GM21360 (cell line): Measurements from ENCODE around the gene AXIN1.

Source experiments
- ATAC-seq: cut with Tn5 transposase; IDR thresholded peaks from one replicate; pipeline ENCODE4 v1.9.1; 2021; ENCODE audit warnings: mild to moderate bottlenecking, moderate library complexity; ENCODE audit not compliant: unreplicated experiment

Gene AXIN1

GRCh38 chr16:243348-243747 lies 109.2 kb downstream of the AXIN1 start:
- ATAC-seq = no peak

DNA sequence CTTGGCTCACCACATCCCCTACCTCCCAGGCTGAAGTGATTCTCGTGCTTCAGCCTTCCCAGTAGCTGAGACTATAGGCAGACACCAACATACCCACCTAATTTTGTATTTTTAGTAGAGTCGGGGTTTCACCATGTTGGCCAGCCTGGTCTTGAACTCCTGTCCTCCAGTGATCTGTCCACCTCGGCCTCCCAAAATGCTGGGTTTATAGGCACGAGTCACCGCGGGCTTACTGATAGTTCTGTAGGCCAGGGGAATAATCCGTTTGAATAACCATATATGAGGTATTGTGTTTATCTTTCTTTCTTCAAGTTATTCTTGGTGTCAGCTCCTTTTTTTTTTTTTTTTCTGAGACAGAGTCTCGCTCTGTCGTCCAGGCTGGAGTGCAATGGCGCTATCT lies 110.2 kb downstream of the AXIN1 start:
- no peak for ATAC-seq

DNA sequence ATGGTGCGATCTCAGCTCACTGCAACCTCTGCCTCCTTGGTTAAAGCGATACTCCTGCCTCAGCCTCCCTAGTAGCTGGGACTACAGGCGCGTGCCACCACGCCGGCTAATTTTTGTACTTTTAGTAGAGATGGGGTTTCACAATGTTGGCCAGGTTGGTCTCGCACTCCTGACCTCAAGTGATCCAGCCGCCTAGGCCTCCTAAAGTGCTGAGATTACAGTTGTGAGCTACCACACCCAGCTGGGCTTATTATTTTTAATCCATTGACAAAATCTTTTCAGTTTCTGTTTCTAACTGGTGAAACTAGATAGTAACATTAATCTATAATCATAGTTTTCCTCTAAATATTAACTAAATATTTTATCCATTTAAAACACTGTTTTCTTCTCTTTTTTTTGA lies 112.0 kb downstream of the AXIN1 start:
- no peak for ATAC-seq

DNA sequence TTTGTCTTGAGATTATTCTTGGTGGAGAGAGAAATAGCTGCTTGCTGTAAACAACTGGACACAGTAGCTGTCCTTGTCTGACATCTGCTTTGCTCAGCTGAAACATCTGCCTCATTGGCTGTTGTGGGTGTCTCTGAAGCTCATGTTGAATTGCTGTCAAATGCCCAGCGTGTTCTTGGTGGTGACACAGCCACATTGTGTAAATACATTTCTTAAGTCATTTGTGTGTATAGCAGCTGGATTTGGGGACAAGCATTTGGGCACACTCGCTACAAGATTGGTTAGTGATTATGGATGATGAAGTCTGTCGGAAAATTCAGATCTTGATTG lies 112.6 kb downstream of the AXIN1 start:
- no peak for ATAC-seq
